ENCODE results near the gene NBAS. TPM values are rescaled to one million over a fixed set of nuclear protein-coding genes. Genes with fewer than 3 reads are reported as not detected.

NBAS gene
- total and polyA plus RNA-seq, 9 donors, result 25.8 to 48.9 (median 43.4) TPM

DNA sequence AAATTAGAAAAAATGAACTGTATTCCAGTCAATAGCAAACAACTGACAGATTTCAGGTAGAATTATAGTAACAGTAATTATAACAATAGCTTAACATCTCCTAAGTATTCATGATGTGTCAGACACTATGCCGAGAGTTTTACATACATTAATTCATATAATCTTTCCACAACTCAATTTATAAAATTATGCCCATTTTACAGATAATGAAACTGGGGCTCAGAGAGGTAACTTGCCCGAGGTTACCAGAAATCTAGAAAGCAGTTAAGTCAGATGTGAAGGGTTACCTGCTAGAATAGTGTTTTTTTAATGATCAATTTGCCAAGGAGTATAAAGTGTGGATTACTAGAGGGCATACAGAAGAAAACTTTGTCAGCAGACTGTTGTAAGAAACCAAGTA, 12.2 kb downstream of the NBAS start:
- Histone ChIP-seq H3K4me3 (no peak overlapping the region), H3K9me3 (no peaks in the 10 kb centered on the region), H3K36me3 (no peaks in the 10 kb centered on the region), H3K27me3 (no peaks in the 10 kb centered on the region), H3K27ac (no peak overlapping the region), H3K4me1 (ENCODE audit: insufficient read depth) (no peaks in the 10 kb centered on the region)
- intact Hi-C loops (cut with DNase I), result no loop called here
- 92 to 98% (median 96%) methylated on average over 2 of the region's 2 CpGs for WGBS, 3 donors
- TF ChIP-seq EP300 (IDR thresholded peaks at IDR 0.05) (no peak), CTCF (IDR thresholded peaks at IDR 0.05) (no peak), POLR2A (IDR thresholded peaks at IDR 0.05) (no peak)
- no peak for DNase-seq

DNA sequence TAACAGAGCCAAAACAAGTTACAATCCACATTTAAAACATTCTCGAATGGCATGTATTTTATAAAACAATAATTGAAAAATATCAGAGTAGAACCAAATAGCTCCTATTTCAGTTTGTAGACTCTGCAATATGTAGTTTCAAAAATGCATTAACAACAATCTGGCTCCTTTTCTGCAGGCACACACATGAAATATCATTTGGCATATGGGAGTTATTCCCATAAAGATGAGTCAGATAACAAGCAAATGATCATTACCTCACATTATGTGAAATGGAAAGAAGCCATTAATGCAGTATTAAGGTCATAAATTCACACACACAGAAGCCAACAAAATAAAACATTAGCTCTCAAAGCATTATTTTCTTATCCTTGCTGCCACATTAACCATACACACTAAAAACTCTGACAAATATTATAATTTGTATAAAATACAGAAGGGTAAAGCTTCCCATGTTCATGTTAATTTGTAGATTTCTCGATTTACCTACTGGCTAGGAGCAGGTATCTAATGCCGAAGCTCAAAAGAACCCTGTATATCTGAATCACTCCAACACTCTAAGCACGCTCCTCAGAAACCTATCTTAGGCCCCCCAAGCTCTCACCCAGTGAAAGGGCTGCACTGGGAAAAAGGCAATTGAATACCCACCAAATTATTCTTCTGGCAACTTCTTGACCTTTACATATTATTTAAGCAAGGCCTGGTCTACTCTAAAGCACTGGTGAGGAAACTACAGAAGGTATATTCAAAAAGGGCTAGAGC, 13.8 kb downstream of the NBAS start:
- 90 to 94% (median 92%) methylated on average over 4 of the region's 4 CpGs for WGBS, 3 donors

GRCh38 chr2:15546297-15547098, 14.6 kb downstream of the NBAS start:
- WGBS, 3 donors, result 91 to 94% (median 94%) methylated on average over 11 of the region's 11 CpGs
- Histone ChIP-seq H3K4me1 (ENCODE audit: insufficient read depth) (no peaks in the 10 kb centered on the region), H3K27me3 (no peaks in the 10 kb centered on the region), H3K27ac (no peak overlapping the region), H3K36me3 (no peaks in the 10 kb centered on the region), H3K4me3 (no peak overlapping the region), H3K9me3 (no peaks in the 10 kb centered on the region)
- no peak for DNase-seq
- intact Hi-C loops (cut with DNase I), result no loop called here
- no peak for TF ChIP-seq CTCF (IDR thresholded peaks at IDR 0.05)

More for the DNA sequence above, 13.8 kb downstream of the NBAS start:
- H3K27me3 ChIP-seq, result no peaks in the 10 kb centered on the region
- H3K4me1 ChIP-seq (ENCODE audit: insufficient read depth), result no peaks in the 10 kb centered on the region
- DNase-seq, result no peak
- H3K4me3 ChIP-seq, result no peak overlapping the region
- TF ChIP-seq CTCF (IDR thresholded peaks at IDR 0.05) (no peak), EP300 (IDR thresholded peaks at IDR 0.05) (no peak)
- H3K27ac ChIP-seq, result no peak overlapping the region
- no peaks in the 10 kb centered on the region for H3K36me3 ChIP-seq
- H3K9me3 ChIP-seq, result no peaks in the 10 kb centered on the region
- intact Hi-C loops (cut with DNase I), result no loop called here

- H3K4me1 ChIP-seq (ENCODE audit: insufficient read depth), result no peaks in the 10 kb centered on the region
- no peak overlapping the region for H3K4me3 ChIP-seq
- H3K9me3 ChIP-seq, result no peaks in the 10 kb centered on the region
- DNase-seq, result no peak
- no peak overlapping the region for H3K27ac ChIP-seq
- 96 to 99% (median 96%) methylated on average over 2 of the region's 2 CpGs for whole genome bisulfite sequencing, 3 donors
- TF ChIP-seq CTCF (IDR thresholded peaks at IDR 0.05) (no peak), EP300 (IDR thresholded peaks at IDR 0.05) (no peak), POLR2A (IDR thresholded peaks at IDR 0.05) (no peak)
- intact Hi-C loops (cut with DNase I), result no loop called here
- H3K27me3 ChIP-seq, result no peaks in the 10 kb centered on the region
- H3K36me3 ChIP-seq, result no peaks in the 10 kb centered on the region
Observed at GRCh38 chr2:15544227-15544626, 16.9 kb downstream of the NBAS start.

Data from ovary (tissue), 9 donors.